HCT116 (cell line): ENCODE measurements around the gene PLD6.

Experiments
- ATF3 ChIP-seq: IDR thresholded peaks from 2 replicates; pipeline ENCODE4 v1.6.1; 2012
- CTCF ChIP-seq, 3 experiments: fragments of 200-600 bp in 1 of 3; sonication (generic) in 1 of 3; IDR thresholded peaks in 2 of 3; conservative IDR thresholded peaks in 1 of 3; 2 replicates each; pipeline ENCODE4 v1.5.1; 2012 to 2017; ENCODE audit warnings: low read depth in 2 of 3, low read length in 2 of 3, antibody characterized with exemption in 1 of 3, borderline replicate concordance in 1 of 3, control low read depth in 1 of 3, mild to moderate bottlenecking in 1 of 3, mixed read lengths in 1 of 3, mixed run types in 1 of 3, moderate library complexity in 1 of 3; ENCODE audit not compliant: insufficient read depth in 1 of 3
- JUND ChIP-seq: IDR thresholded peaks from 2 replicates; pipeline ENCODE4 v1.6.1; 2012
- MAX ChIP-seq: IDR thresholded peaks from 2 replicates; pipeline ENCODE4 v1.6.1; 2012
- POLR2AphosphoS5 ChIP-seq: IDR thresholded peaks from 2 replicates; pipeline ENCODE4 v1.6.1; 2011; ENCODE audit warnings: mild to moderate bottlenecking, low read depth, low read length, moderate library complexity
- RAD21 ChIP-seq: IDR thresholded peaks from 2 replicates; pipeline ENCODE4 v1.6.1; 2012; ENCODE audit warnings: low read depth, mild to moderate bottlenecking
- ZBTB33 ChIP-seq: IDR thresholded peaks from 2 replicates; pipeline ENCODE4 v1.6.1; 2011; ENCODE audit warnings: mild to moderate bottlenecking, low read length, moderate library complexity; ENCODE audit not compliant: insufficient replicate concordance; ENCODE audit errors: extremely low read depth

GRCh38 chr17:17201271-17201670 lies 4.9 kb downstream of the PLD6 start:
- TF ChIP-seq CTCF (IDR thresholded peaks at IDR 0.05 in 2 of 3, conservative IDR thresholded peaks at IDR 0.05 in 1 of 3; ENCODE audit: borderline replicate concordance in 1 of 3, insufficient read depth in 1 of 3, low read depth in 2 of 3, low read length in 2 of 3) (no peak), RAD21 (no peak), JUND (no peak), ATF3 (no peak), MAX (no peak), POLR2AphosphoS5 (no peak), ZBTB33 (no peak)
